Skeletal muscle tissue (tissue), 4 donors: Measurements from ENCODE around the gene TEKT1. TPM values are rescaled to one million over a fixed set of nuclear protein-coding genes. Genes with fewer than 3 reads are reported as not detected.

Experiments used
- H3K27ac ChIP-seq: one replicate; pipeline ENCODE4 v1.7.0; 2013; ENCODE audit warnings: mild to moderate bottlenecking, low read depth, low read length, inconsistent platforms
- H3K27me3 ChIP-seq, 3 donors: one replicate each; pipeline ENCODE4 v1.7.0; 2013; ENCODE audit warnings: low read length in 3 of 3; ENCODE audit not compliant: control insufficient read depth in 3 of 3, insufficient read depth in 3 of 3
- H3K36me3 ChIP-seq, 3 donors: one replicate each; pipeline ENCODE4 v1.7.0; 2013; ENCODE audit warnings: low read length in 3 of 3; ENCODE audit not compliant: control insufficient read depth in 3 of 3, insufficient read depth in 3 of 3
- H3K4me1 ChIP-seq, 3 donors: one replicate each; pipeline ENCODE4 v1.7.0; 2013; ENCODE audit warnings: low read length in 3 of 3, mild to moderate bottlenecking in 3 of 3; ENCODE audit not compliant: control insufficient read depth in 3 of 3, insufficient read depth in 3 of 3
- H3K4me3 ChIP-seq, 3 donors: one replicate each; pipeline ENCODE4 v1.7.0; 2013; ENCODE audit warnings: low read length in 3 of 3
- H3K9ac ChIP-seq, 3 donors: one replicate each; pipeline ENCODE4 v1.7.0; 2013; ENCODE audit warnings: low read length in 3 of 3, mild to moderate bottlenecking in 3 of 3, moderate library complexity in 2 of 3, low read depth in 1 of 3
- H3K9me3 ChIP-seq, 3 donors: one replicate each; pipeline ENCODE4 v1.7.0; 2013; ENCODE audit warnings: low read length in 3 of 3; ENCODE audit not compliant: control insufficient read depth in 3 of 3
- total RNA-seq: library from RNA; depleted of rRNA; stranded (reverse); fragments of >200 nt; gene quantifications from one replicate; pipeline ENCODE4 v1.2.3, GENCODE V29; 2014
- donor health status: Osteomylitis.

The TEKT1 gene
- total RNA-seq, 1 donor from 2014 or later: not detected

GRCh38 chr17:6796017-6796886, 35.3 kb downstream of the TEKT1 start:
- Histone ChIP-seq H3K4me3 (no peak overlapping the region), H3K9ac (no peak overlapping the region), H3K36me3 (no peaks in the 10 kb centered on the region), H3K27me3 (peaks cover 2 to 15% (median 8%) of the 10 kb centered on the region in 3 donors), H3K4me1 (no peaks in the 10 kb centered on the region), H3K9me3 (no peaks in the 10 kb centered on the region), H3K27ac (no peak overlapping the region)

GRCh38 chr17:6793748-6794493, 37.6 kb downstream of the TEKT1 start:
- H3K27me3 ChIP-seq: peaks cover 2 to 22% (median 8%) of the 10 kb centered on the region in 3 donors

GRCh38 chr17:6789146-6789545, 42.4 kb downstream of the TEKT1 start:
- no peaks in the 10 kb centered on the region for H3K4me1 ChIP-seq
- H3K9ac ChIP-seq: no peak overlapping the region
- H3K9me3 ChIP-seq: no peaks in the 10 kb centered on the region
- no peak overlapping the region for H3K27ac ChIP-seq
- H3K27me3 ChIP-seq: peaks cover 0 to 17% (median 8%) of the 10 kb centered on the region in 3 donors
- H3K4me3 ChIP-seq: no peak overlapping the region
- H3K36me3 ChIP-seq: no peaks in the 10 kb centered on the region

More at GRCh38 chr17:6793748-6794493, 37.6 kb downstream of the TEKT1 start:
- H3K4me1 ChIP-seq: no peaks in the 10 kb centered on the region
- no peaks in the 10 kb centered on the region for H3K36me3 ChIP-seq
- no peak overlapping the region for H3K27ac ChIP-seq
- H3K4me3 ChIP-seq: no peak overlapping the region
- no peak overlapping the region for H3K9ac ChIP-seq
- no peaks in the 10 kb centered on the region for H3K9me3 ChIP-seq

GRCh38 chr17:6787081-6787693, 44.3 kb downstream of the TEKT1 start:
- no peaks in the 10 kb centered on the region for H3K4me1 ChIP-seq
- no peak overlapping the region for H3K27ac ChIP-seq
- no peaks in the 10 kb centered on the region for H3K9me3 ChIP-seq
- no peak overlapping the region for H3K9ac ChIP-seq
- H3K27me3 ChIP-seq: peaks cover 0 to 13% (median 2%) of the 10 kb centered on the region in 3 donors
- H3K36me3 ChIP-seq: no peaks in the 10 kb centered on the region
- H3K4me3 ChIP-seq: no peak overlapping the region

- no peak overlapping the region for H3K4me3 ChIP-seq
- H3K27ac ChIP-seq: no peak overlapping the region
- H3K4me1 ChIP-seq: no peaks in the 10 kb centered on the region
- no peaks in the 10 kb centered on the region for H3K9me3 ChIP-seq
- H3K9ac ChIP-seq: no peak overlapping the region
- H3K36me3 ChIP-seq: no peaks in the 10 kb centered on the region
- peaks cover 0 to 10% (median 0%) of the 10 kb centered on the region in 3 donors for H3K27me3 ChIP-seq
Observed at GRCh38 chr17:6786618-6787017, 44.9 kb downstream of the TEKT1 start.

GRCh38 chr17:6782244-6782643, 49.3 kb downstream of the TEKT1 start:
- Histone ChIP-seq H3K36me3 (no peaks in the 10 kb centered on the region), H3K27ac (no peak overlapping the region), H3K9ac (no peak overlapping the region), H3K4me1 (no peaks in the 10 kb centered on the region), H3K27me3 (peaks cover 5 to 12% (median 10%) of the 10 kb centered on the region in 3 donors), H3K4me3 (no peak overlapping the region), H3K9me3 (peaks cover 0 to 3% (median 0%) of the 10 kb centered on the region in 3 donors)

GRCh38 chr17:6780886-6781285, 50.6 kb downstream of the TEKT1 start:
- H3K27me3 ChIP-seq: peaks cover 15 to 21% (median 15%) of the 10 kb centered on the region in 3 donors
- no peaks in the 10 kb centered on the region for H3K36me3 ChIP-seq
- H3K4me1 ChIP-seq: no peaks in the 10 kb centered on the region
- H3K9ac ChIP-seq: no peak overlapping the region
- no peak overlapping the region for H3K4me3 ChIP-seq
- H3K27ac ChIP-seq: no peak overlapping the region
- H3K9me3 ChIP-seq: peaks cover 0 to 3% (median 0%) of the 10 kb centered on the region in 3 donors

- H3K4me1 ChIP-seq: no peaks in the 10 kb centered on the region
- no peak overlapping the region for H3K4me3 ChIP-seq
- H3K27ac ChIP-seq: no peak overlapping the region
- H3K9ac ChIP-seq: no peak overlapping the region
- H3K27me3 ChIP-seq: peaks cover 19 to 26% (median 20%) of the 10 kb centered on the region in 3 donors
- H3K9me3 ChIP-seq: peaks cover 0 to 3% (median 0%) of the 10 kb centered on the region in 3 donors
- H3K36me3 ChIP-seq: no peaks in the 10 kb centered on the region
Observed at GRCh38 chr17:6780001-6780400, 51.5 kb downstream of the TEKT1 start.

- peaks cover 0 to 3% (median 0%) of the 10 kb centered on the region in 3 donors for H3K9me3 ChIP-seq
- H3K27ac ChIP-seq: no peak overlapping the region
- no peak overlapping the region for H3K4me3 ChIP-seq
- H3K4me1 ChIP-seq: no peaks in the 10 kb centered on the region
- H3K36me3 ChIP-seq: no peaks in the 10 kb centered on the region
- H3K27me3 ChIP-seq: peaks cover 19 to 26% (median 22%) of the 10 kb centered on the region in 3 donors
- no peak overlapping the region for H3K9ac ChIP-seq
Observed at GRCh38 chr17:6779411-6779810, 52.1 kb downstream of the TEKT1 start.
